Right atrium auricular region (tissue), 2 donors: Measurements from ENCODE around the gene GPX1. TPM values are rescaled to one million over a fixed set of nuclear protein-coding genes. Genes with fewer than 3 reads are reported as not detected.
A peak's percentile ranks its signal among the peaks of the same experiment; 100 is the strongest.
"Not testable (repeated sequence)": the region's sequence is repeated elsewhere in the genome, so short reads cannot be mapped to it uniquely, and the experiment has no call there.

ENCODE experiments used
- DNase-seq: peaks from one replicate; pipeline ENCODE4 v3.0.0-alpha.2; 2019; ENCODE audit warnings: low spot score
- H3K27ac ChIP-seq, 2 donors: fragments of 200-600 bp; sonication (generic); 1 replicate in 1 of 2; 2 replicates in 1 of 2; pipeline ENCODE4 v1.5.1; 2016 to 2019
- H3K27me3 ChIP-seq, 2 donors: fragments of 200-600 bp; sonication (generic); one replicate each; pipeline versions ENCODE4 v1.5.1 to v1.6.0; 2017 to 2019
- H3K36me3 ChIP-seq: fragments of 200-600 bp; sonication (generic); one replicate; pipeline ENCODE4 v1.5.1; 2016
- H3K4me1 ChIP-seq, 2 donors: fragments of 200-600 bp; sonication (generic); one replicate each; pipeline versions ENCODE4 v1.5.1 to v1.6.0; 2017 to 2019
- H3K4me3 ChIP-seq, 2 donors: fragments of 200-600 bp; sonication (generic); 1 replicate in 1 of 2; 2 replicates in 1 of 2; pipeline ENCODE4 v1.5.1; 2017 to 2019; ENCODE audit warnings: mild to moderate bottlenecking in 1 of 2, moderate library complexity in 1 of 2
- H3K9me3 ChIP-seq, 2 donors: fragments of 200-600 bp; sonication (generic); one replicate each; pipeline ENCODE4 v1.5.1; 2019
- total RNA-seq, 2 donors: library from RNA; depleted of rRNA; stranded (reverse); fragments of >200 nt; gene quantifications; one replicate each; pipeline ENCODE4 v1.1.0, GENCODE V29; 2016
- TF ChIP-seq, protein P1 (sequence below), 2 donors: fragments of 200-600 bp; sonication (generic); IDR thresholded peaks; one replicate each; pipeline ENCODE4 v1.5.1; 2019; ENCODE audit warnings: antibody characterized with exemption in 2 of 2

Gene GPX1
- total RNA-seq, 2 donors from 2014 or later: 121 to 276 TPM

DNA sequence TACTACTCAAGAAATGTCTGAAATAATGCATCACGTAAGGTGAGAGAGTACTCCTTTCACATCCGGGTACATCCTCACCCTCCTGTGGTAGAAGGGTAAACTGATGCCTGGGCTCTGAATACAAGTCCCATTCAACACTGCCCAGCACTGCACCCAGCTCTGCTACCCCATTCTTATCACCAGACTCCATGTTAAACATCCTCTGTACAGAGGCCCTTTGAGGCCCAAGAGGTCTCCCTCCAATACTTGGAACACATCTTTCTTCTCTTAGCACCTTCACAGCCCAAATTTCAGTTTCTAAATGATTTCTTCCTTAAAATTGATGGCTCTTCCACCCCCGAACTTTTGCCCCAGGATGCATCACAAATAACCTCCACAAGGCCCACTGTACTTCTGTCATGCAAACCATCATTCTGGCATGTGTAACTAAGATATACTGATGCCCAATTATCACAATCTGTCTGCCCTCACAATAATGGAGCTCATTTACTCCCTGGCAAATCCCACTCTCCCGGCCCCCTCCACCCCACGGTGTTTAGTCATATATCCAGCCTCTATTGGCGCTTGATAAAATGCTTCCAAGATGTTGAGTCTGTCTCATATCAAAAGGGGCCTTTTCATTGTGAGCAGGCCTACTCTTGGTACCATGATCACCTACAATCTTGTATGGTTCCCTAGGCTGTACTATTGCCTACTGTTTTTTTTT, 12.6 kb upstream of the GPX1 start:
- Histone ChIP-seq H3K27me3 (no peaks in the 10 kb centered on the region), H3K4me3 (no peak overlapping the region), H3K9me3 (no peaks in the 10 kb centered on the region), H3K27ac (no peak overlapping the region), H3K36me3 (peaks cover 95% of the 10 kb centered on the region), H3K4me1 (no peaks in the 10 kb centered on the region)
- DNase-seq: no peak
- TF ChIP-seq, protein P1, sequence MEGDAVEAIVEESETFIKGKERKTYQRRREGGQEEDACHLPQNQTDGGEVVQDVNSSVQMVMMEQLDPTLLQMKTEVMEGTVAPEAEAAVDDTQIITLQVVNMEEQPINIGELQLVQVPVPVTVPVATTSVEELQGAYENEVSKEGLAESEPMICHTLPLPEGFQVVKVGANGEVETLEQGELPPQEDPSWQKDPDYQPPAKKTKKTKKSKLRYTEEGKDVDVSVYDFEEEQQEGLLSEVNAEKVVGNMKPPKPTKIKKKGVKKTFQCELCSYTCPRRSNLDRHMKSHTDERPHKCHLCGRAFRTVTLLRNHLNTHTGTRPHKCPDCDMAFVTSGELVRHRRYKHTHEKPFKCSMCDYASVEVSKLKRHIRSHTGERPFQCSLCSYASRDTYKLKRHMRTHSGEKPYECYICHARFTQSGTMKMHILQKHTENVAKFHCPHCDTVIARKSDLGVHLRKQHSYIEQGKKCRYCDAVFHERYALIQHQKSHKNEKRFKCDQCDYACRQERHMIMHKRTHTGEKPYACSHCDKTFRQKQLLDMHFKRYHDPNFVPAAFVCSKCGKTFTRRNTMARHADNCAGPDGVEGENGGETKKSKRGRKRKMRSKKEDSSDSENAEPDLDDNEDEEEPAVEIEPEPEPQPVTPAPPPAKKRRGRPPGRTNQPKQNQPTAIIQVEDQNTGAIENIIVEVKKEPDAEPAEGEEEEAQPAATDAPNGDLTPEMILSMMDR (IDR thresholded peaks at IDR 0.05): no peak

DNA sequence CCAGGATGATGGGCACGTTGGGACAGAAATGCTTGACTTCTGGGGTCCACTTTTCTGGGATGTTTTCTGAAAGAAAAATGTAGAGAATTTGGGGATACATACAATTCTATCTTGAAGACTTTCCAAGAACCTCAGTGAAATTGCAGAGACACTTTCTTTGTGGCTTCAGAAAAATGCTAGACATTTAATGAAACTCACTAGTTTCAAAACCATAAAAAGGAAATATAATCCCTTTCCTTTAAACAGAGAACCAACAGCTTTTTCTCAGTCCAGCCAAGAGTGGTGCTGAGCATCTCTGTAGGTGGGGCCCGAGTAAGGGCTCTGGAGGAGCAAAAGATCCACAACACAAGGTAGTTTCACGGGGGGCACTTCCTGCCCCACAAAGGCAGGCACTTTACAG, 4.4 kb upstream of the GPX1 start:
- H3K4me1 ChIP-seq: peaks cover 0 to 13% of the 10 kb centered on the region in 2 donors
- no peak overlapping the region for H3K4me3 ChIP-seq
- no peaks in the 10 kb centered on the region for H3K27me3 ChIP-seq
- DNase-seq: no peak
- TF ChIP-seq, protein P1 (IDR thresholded peaks at IDR 0.05): no peak
- H3K27ac ChIP-seq: no peak overlapping the region
- H3K9me3 ChIP-seq: no peaks in the 10 kb centered on the region
- peaks cover 85% of the 10 kb centered on the region for H3K36me3 ChIP-seq

DNA sequence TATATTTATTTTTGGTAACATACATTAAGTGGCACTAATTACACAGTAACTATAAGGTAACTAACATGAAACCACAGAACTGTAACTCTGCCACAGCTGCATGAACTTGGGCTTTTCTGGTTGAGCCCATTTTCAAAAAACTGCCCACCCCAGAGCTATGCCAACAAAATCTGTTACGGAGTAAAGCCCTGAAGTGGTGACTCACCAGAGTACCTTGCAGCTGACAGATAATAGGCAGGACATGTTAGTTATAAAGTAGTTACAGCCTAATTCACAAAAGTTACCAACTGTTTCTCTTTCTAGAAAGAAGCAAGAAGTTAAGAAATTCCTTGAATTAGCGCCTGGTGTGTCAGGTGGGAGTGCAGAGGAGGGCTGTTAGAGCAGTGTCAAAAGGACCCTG, 1.5 kb upstream of the GPX1 start:
- Histone ChIP-seq H3K9me3 (no peaks in the 10 kb centered on the region), H3K27ac (peak overlapping the region in 1 of 2 donors; percentile 87), H3K4me1 (peaks cover 0 to 23% of the 10 kb centered on the region in 2 donors), H3K27me3 (no peaks in the 10 kb centered on the region), H3K4me3 (no peak overlapping the region), H3K36me3 (peaks cover 64% of the 10 kb centered on the region)
- DNase-seq: no peak
- TF ChIP-seq, protein P1 (IDR thresholded peaks at IDR 0.05): no peak

DNA sequence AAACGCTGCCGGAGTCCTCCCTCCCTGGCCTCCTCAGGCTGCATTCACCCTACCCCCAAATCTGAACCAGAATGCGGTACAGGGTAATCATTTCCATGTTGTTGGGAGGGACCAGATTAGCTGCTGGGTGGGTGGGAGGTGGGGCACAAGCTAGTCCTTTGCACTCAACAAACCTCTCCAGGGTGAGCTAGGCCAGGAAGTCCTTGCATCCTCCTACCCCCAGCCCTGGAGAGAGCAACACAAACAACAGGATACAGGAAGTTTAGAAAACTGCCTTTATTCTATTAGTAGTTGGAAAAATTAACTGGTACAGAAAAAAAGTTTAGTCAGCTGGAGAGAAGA, 702 bp upstream of the GPX1 start:
- peaks cover 57% of the 10 kb centered on the region for H3K36me3 ChIP-seq
- H3K27me3 ChIP-seq: no peaks in the 10 kb centered on the region
- H3K4me1 ChIP-seq: peaks cover 0 to 23% of the 10 kb centered on the region in 2 donors
- H3K9me3 ChIP-seq: no peaks in the 10 kb centered on the region
- H3K4me3 ChIP-seq: peak overlapping the region; percentile 74 to 91
- H3K27ac ChIP-seq: peak overlapping the region; percentile 87 to 90
- DNase-seq: no peak
- TF ChIP-seq, protein P1 (IDR thresholded peaks at IDR 0.05): no peak

DNA sequence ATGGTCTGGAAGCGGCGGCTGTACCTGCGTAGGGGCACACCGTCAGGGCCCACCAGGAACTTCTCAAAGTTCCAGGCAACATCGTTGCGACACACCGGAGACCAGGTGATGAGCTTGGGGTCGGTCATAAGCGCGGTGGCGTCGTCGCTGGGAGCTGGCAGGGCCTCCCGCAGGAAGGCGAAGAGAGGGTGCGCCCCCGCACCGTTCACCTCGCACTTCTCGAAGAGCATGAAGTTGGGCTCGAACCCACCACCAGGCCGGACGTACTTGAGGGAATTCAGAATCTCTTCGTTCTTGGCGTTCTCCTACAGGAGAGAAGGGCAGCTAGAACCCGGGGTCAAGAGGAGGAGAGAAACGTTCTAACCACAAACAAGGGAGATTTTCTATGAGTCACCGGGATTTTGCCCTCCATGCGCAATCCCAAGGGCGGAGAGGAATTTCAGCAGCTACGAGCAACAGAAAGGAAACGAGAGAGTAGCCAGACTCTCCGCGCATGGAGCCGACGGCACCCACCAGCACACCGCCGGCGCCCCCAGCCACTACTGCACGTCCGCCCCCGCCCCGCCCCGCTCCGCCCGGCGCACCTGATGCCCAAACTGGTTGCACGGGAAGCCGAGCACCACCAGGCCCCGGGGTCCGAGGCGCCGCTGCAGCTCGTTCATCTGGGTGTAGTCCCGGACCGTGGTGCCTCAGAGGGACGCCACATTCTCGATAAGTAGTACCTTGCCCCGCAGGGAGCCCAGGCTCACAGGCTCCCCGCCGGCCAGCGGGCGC, 523 bp downstream of the GPX1 start:
- Histone ChIP-seq H3K36me3 (peaks cover 44% of the 10 kb centered on the region), H3K4me1 (peaks cover 0 to 23% of the 10 kb centered on the region in 2 donors), H3K27ac (peak overlapping the region; percentile 87 to 90), H3K4me3 (peak overlapping the region; percentile 74 to 91)
- peak; percentile 73 for DNase-seq
- H3K27me3 ChIP-seq, H3K9me3 ChIP-seq: not testable (repeated sequence)

DNA sequence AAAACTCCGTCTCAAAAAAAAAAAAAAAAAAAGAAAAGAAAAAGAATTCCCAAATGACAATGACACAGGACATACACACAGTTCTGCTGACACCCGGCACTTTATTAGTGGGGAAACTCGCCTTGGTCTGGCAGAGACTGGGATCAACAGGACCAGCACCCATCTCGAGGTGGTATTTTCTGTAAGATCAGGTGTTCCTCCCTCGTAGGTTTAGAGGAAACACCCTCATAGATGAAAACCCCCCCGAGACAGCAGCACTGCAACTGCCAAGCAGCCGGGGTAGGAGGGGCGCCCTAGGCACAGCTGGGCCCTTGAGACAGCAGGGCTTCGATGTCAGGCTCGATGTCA, 1.1 kb downstream of the GPX1 start:
- H3K4me1 ChIP-seq: peaks cover 0 to 23% of the 10 kb centered on the region in 2 donors
- peak overlapping the region; percentile 87 to 90 for H3K27ac ChIP-seq
- H3K4me3 ChIP-seq: peak overlapping the region; percentile 74 to 91
- not testable (repeated sequence) for DNase-seq, H3K27me3 ChIP-seq, H3K9me3 ChIP-seq
- peaks cover 39% of the 10 kb centered on the region for H3K36me3 ChIP-seq
